ENCODE measurements around the gene MSANTD4.

DNA sequence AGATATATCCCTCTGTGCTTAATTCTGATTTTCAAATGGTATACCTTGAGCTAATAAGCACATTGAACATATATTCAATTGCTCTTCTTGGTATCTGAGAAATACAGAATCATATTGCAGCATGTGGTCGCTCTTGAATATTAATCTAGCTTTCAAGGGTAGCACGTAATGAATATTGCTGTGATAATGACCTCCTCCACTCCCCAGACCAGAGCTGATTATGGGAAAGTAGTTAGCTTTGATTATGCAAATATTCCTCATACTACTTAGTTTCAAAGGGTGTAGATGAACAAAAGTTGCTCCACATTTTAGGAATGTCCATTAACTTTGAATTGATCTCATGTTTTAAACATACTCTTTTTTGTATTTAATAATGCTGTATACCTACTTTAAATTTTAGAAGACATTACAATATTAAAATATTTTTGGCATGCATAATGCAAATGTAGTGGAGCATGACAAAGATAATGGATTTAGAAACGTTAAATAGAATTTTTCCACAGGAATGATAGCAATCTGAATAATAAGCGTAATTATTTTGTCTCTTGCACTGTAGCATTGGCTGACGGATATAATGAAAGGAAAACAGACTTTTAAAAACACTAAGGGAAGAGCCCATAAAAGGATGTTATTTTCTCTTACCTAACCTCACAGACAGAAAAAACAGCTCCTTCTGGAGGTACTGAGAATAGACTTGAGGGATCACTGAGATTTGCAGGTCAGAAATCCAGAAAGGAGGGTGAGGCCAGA lies 27.9 kb upstream of the MSANTD4 start:
- TF ChIP-seq POLR2AphosphoS5 (IDR thresholded peaks at IDR 0.05) (no peak), POLR2A (IDR thresholded peaks at IDR 0.05) (no peak)
- TF ChIP-seq, protein P1, sequence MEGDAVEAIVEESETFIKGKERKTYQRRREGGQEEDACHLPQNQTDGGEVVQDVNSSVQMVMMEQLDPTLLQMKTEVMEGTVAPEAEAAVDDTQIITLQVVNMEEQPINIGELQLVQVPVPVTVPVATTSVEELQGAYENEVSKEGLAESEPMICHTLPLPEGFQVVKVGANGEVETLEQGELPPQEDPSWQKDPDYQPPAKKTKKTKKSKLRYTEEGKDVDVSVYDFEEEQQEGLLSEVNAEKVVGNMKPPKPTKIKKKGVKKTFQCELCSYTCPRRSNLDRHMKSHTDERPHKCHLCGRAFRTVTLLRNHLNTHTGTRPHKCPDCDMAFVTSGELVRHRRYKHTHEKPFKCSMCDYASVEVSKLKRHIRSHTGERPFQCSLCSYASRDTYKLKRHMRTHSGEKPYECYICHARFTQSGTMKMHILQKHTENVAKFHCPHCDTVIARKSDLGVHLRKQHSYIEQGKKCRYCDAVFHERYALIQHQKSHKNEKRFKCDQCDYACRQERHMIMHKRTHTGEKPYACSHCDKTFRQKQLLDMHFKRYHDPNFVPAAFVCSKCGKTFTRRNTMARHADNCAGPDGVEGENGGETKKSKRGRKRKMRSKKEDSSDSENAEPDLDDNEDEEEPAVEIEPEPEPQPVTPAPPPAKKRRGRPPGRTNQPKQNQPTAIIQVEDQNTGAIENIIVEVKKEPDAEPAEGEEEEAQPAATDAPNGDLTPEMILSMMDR (IDR thresholded peaks at IDR 0.05), result no peak

Measured in transverse colon (tissue), 4 donors.